ENCODE measurements around the gene IGSF21.

Gene IGSF21

DNA sequence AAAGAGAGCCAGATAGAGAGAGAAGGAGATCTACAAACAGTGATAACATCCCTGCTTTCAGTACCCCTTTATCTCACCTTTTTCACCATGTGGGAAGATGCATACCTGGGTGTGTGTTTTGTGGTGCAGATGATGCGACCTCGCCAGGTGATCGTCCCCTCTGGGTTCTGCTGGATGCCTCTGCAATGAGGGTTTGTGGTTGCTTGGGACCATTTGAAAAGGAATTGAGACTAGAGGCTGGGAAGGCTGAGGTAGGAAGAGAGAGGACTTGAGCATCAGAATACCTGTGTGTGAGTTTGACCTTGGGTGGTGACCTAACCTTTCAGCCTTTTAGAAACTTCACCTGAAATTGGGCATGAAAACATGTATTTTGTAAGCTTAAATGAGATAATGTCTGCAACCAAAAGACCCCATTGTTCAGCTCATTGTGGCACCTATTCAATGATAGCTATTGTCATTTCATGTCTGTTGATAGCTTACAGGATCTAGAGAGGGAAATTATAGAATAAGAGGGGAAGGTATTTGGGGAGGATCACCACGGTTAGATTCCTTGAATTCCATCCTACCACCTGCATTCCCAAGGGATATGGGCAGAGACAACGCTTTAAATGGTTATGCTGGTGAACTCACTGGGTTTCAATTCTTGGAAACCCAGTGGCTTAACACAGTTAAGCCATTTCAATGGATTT is 125.7 kb downstream of the IGSF21 start:
- DNase-seq: no peak

- peak; percentile 75 for DNase-seq
These were observed 127.2 kb downstream of the IGSF21 start for GRCh38 chr1:18234790-18235242.

GRCh38 chr1:18237371-18237770 is 129.8 kb downstream of the IGSF21 start:
- DNase-seq: no peak

GRCh38 chr1:18238190-18238589 is 130.6 kb downstream of the IGSF21 start:
- DNase-seq: no peak

GRCh38 chr1:18239671-18240070 is 132.1 kb downstream of the IGSF21 start:
- DNase-seq: peak; percentile 13

- DNase-seq: no peak
These were observed 133.3 kb downstream of the IGSF21 start for GRCh38 chr1:18240906-18241305.

DNA sequence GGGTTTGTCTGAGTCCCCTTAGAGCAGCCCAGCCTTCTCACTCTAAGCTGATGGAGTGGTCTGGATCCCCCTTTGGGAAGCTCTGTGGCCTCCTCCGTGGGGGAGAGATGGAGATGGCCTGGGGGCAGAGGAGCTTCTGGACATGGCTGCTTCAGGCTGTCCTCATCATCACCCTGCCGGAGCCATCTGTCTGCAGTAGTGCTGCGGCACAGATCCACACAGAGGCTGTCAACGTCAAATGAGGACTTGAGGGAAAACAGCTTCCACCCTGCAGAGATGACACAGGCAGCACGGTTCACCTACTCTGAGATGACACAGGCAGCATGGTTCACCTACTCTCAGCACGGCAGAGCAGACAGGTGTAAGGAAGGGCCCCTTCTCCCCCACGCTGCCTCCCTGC is 134.3 kb downstream of the IGSF21 start:
- peak; percentile 60 for DNase-seq

- DNase-seq: no peak
These were observed 136.0 kb downstream of the IGSF21 start for GRCh38 chr1:18243503-18244175.

DNA sequence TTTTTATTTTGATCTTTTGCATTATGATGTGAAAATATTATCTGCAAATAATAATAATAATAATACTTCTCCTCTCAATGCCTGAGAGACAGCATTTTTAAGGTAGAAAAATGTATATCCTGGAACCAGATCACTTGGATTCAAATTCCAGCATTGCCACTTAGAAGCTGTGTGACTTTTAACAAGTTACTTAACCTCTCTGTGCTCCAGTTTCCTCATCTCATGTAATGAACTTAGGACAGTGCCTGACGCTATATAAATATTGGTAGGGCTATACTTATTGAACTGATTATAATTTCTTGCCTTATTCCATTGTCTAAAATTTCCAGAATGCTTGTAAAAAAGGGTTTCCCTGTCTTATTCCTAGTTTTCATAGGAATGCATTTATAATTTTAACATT is 137.2 kb downstream of the IGSF21 start:
- DNase-seq: no peak

DNA sequence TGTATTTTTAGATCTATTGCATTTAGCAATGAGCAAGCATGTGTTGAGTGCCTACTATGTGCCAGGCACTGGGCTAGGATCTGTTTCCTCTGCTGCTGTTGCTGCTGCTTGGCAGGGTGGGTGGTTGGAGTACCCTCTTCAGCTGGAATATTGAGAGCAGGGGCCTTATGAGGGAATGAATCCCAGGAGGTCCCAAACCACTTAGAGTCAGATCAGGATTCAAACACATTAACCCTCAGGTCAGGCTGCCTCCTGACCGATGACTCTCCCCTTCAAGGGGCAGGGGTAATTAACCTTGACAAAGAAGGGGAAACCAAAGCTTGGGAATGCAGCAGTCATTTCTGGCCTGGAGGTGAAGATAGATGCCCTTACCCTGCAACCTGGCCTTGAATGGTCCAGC is 138.0 kb downstream of the IGSF21 start:
- DNase-seq: no peak

DNA sequence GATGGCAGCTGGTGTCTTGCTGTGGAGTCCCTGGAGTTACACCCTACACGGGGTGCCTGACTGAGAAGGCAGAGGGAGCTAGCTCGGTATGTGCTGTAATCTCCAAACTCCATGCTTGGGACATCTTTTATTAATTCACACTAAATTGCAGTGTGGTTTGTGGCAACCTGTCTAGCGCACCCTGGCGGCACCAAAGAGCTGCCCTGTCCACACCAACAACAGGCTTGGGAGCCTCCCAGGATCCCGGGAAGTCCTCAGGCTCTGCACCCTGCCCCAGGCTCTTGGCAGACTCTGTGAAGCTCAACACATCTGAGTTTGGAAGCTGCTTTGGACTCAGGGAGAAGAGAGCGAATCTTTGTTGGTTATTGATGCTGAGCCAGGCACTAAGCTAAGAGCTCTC is 138.9 kb downstream of the IGSF21 start:
- peak; percentile 32 for DNase-seq

DNA sequence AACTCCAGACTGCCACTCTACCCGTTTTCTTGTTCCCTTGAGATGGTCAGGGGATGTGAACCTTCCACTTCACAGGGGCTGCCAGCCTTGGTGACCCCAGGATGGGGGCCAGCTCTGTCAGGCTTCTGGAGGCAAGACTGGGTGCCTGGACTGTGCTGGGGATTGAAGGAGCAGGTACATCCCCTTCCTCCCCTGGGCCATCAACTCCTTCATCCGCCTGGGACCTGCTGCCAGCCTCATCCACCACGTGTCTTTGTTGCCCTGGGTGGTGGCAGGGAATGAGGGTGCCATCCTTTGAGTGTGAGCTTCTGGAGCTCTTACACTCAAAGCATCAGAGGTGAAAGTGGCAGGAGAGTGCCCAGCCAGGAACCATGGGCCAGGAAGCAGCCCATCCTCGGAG is 139.6 kb downstream of the IGSF21 start:
- DNase-seq: no peak

- no peak for DNase-seq
These were observed 142.0 kb downstream of the IGSF21 start for GRCh38 chr1:18249631-18250030.

GRCh38 chr1:18253093-18253492 is 145.5 kb downstream of the IGSF21 start:
- DNase-seq: no peak

DNA sequence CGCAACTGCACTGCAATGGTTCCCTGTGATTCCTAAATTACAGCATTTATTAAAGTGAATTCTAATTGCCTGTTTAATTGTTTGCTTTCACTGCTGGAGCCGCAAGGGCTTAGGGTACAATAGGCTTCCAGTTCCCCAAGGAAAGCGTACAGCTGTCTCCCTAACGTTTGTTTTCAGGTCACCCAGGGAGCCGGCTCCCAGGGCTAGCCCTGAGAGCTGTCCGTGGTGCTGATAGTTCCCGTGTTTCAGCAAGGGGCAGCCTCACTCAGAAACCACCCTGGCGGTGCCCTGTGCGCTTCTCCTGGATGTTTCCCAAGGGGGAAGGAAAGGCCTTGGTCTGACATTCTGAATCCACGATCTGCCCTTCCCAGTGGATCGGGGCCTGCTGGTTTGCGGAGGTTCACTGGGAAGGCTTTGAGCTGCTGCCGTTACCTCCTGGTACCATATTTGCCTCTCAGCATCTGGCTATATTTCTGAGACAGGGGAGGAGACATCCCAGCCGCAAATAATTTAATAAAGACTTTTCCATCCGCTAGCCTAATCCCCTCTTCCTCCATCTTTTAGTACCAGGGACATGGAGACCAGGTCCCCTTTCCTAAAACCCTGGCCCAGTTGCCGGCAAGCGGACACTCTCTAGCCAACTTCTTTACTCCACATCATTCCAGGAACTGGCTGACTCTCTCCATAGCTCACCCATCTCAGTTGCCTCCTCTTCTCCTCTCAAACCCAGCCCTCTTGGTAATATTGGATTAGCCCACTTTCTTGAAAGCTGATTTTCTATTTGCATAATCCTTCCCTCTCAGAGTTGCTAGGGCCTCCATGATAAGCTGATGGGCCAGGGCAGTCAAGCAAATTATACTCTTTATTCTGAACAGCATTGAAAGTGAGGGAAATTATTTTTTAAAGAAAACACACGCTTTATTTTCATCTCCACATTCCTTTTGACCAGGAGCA is 149.0 kb downstream of the IGSF21 start:
- DNase-seq: peak; percentile 28

DNA sequence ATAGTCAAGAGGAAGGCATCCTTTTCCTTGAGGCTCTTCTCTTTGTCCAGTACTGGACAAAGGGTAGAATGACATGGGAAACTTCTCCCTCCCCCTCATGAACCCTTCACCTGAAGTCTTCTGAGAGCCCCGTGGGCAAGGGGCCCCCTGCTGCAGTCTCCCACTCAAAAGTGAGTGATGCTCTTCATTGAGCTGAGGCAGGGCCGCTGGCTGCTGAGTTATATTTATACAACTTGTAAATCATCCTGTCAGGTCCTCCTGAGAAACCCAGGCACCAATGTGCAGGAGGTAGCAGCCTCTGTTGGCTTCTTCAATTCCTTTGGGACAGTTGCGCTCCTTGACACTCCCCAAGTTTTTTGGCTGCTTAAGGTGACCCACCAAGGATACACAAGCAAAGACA is 150.2 kb downstream of the IGSF21 start:
- DNase-seq: no peak

- no peak for DNase-seq
These were observed 154.3 kb downstream of the IGSF21 start for GRCh38 chr1:18261891-18262290.

- DNase-seq: no peak
These were observed 155.1 kb downstream of the IGSF21 start for GRCh38 chr1:18262726-18263125.

DNA sequence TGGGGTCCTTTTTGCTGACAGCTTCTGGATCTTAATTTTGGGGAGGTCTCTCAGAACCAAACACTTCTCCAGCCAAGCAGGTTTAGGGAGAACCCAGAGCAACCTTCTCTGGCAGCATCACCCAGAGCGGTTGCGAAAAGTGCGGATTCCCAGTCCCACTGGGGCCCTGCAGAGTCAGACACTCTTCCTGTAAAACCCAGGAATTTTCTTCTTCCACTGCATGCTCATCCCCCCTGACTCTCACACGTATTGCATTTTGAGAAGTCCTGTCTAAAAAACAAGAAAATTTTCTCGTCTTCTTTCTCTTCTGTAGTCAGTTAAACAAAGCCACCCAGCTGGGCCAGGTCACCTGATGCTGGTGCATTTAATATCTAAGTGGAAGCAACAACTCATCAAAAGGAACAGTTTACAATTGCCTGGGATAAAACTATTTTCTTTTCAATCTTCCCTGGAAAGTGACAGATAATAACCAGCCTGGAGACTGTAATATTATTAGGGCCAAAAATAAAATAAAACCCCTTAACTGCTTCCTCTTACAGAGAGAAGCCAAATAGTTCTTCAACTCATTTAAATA is 156.0 kb downstream of the IGSF21 start:
- DNase-seq: no peak

DNA sequence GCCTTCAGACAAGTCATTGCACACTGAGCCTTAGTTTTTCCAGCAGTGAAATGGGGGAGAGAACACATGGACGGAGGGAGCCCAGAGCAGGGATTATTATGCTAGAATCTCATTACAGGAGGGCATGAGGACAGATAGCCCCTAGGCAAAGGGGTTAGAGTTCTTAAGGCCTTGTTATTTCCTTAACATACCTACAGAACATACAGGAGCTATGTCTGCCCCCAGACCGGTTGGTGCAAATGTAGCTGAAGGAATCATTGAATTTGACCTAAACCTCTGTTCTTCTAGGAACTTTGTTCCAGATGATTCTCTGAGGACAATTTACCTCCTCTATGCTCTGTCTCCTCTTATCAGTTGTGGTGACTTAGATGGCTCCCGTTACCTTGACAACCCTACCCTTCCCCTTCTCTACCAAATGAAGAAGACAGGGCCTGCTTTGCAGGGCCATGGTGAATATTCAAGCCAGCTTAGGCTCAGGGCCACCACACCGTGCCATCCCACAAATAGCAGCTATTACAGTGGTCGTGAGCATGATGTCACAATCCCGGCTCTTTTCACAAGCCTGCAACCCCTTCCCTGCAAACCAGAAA is 156.9 kb downstream of the IGSF21 start:
- no peak for DNase-seq

DNA sequence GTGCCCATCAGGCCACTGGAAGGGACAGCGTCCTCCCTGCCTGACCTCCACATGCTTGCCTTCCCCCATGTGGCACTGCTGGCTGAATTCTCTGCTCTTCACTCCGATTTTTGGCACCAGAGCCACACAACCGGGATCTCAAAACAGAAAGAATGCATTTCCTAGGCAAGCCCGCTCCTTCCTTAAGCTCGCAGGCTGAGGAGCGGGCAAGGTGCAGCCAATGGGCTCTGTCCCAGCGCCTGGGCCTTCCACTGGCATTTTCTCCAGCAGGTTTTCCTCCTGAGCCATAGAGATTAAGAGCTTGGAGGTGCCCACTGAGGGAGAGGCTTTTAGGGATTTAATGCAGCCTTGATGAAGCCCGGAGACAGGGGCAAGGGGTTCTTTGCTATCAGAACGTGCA is 158.0 kb downstream of the IGSF21 start:
- DNase-seq: no peak

DNA sequence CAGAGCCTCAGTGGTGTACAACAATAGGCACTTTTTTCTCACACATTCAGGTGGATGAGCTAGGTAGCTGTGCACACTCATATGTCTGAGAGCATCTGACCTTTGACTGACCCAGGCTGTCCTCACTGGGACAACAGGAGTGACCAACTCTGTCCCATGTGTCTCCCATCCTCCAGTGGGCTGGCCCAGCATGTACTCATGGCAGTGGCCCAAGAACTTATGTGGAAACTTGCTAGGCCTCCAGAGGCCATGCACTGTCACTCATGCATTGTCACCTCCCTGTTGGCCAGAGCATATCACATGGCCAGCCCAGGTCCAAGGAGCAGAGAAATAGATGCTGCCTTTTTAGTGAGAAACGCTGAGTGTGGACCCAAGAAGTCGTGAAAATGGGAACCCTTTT is 158.8 kb downstream of the IGSF21 start:
- no peak for DNase-seq

GRCh38 chr1:18271336-18271735 is 163.7 kb downstream of the IGSF21 start:
- no peak for DNase-seq
